Large intestine (tissue), 3 donors: Measurements from ENCODE around the gene ALG9. TPM values are rescaled to one million over a fixed set of nuclear protein-coding genes. Genes with fewer than 3 reads are reported as not detected.
A peak's percentile ranks its signal among the peaks of the same experiment; 100 is the strongest.

Experiments
- DNase-seq, 2 donors: peaks; one replicate each; pipeline versions ENCODE4 v3.0.0 to v3.0.0-alpha.2; 2013
- H3K27ac ChIP-seq: one replicate; pipeline ENCODE4 v1.5.1; 2013; ENCODE audit warnings: low read length
- H3K27me3 ChIP-seq: 2 replicates; pipeline ENCODE4 v1.6.1; 2013; ENCODE audit warnings: low read length; ENCODE audit not compliant: control insufficient read depth, insufficient read depth
- H3K36me3 ChIP-seq: 2 replicates; pipeline ENCODE4 v1.6.1; 2013; ENCODE audit warnings: low read length; ENCODE audit not compliant: control insufficient read depth, insufficient read depth
- H3K4me1 ChIP-seq: one replicate; pipeline ENCODE4 v1.6.1; 2013; ENCODE audit warnings: low read length; ENCODE audit not compliant: control insufficient read depth, insufficient read depth
- H3K4me3 ChIP-seq: one replicate; pipeline ENCODE4 v1.5.1; 2013; ENCODE audit warnings: low read length
- H3K9me3 ChIP-seq: one replicate; pipeline ENCODE4 v1.6.1; 2013; ENCODE audit warnings: mild to moderate bottlenecking, low read depth, low read length, moderate library complexity; ENCODE audit not compliant: control insufficient read depth
- WGBS: methylation state at CpG from one replicate; pipeline ENCODE4 v1.1.5; 2013; ENCODE audit warnings: low lambda C conversion rate; ENCODE audit not compliant: insufficient coverage; 5-methylcytosine and 5-hydroxymethylcytosine counted together
- polyA plus RNA-seq: library from polyadenylated mRNA; unstranded; fragments of 120-200 nt; gene quantifications from one replicate; pipeline ENCODE4 v1.2.1, GENCODE V29; 2013

The ALG9 gene
- polyA plus RNA-seq, 1 donor, result 31.1 TPM

DNA sequence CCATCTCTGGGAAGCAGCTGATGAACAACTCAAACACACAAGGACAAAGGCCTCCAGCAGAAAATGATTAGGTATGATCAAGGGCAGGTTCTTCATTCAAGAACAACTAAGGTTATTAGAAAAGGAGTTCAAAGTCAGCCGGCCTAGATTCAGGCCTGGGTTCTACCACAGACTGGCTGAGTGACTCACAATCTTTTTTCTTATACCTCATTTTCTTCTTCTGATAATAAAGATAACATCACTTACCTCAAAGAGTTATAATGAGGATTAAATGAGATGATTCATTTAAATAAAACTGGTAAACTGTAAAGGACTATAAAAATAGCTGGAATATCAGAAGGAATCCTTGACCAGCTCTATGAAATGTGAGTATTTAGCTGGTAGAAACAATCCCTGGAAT, 55.9 kb downstream of the ALG9 start:
- no peaks in the 10 kb centered on the region for H3K27me3 ChIP-seq
- H3K4me1 ChIP-seq, result no peaks in the 10 kb centered on the region
- 80% methylated on average over 1 of the region's 1 CpG for WGBS
- DNase-seq, result no peak
- no peaks in the 10 kb centered on the region for H3K9me3 ChIP-seq
- no peak overlapping the region for H3K27ac ChIP-seq
- peaks cover 7% of the 10 kb centered on the region for H3K36me3 ChIP-seq
- no peak overlapping the region for H3K4me3 ChIP-seq

- Histone ChIP-seq H3K27ac (no peak overlapping the region), H3K4me3 (no peak overlapping the region), H3K9me3 (no peaks in the 10 kb centered on the region), H3K36me3 (peaks cover 7% of the 10 kb centered on the region), H3K27me3 (no peaks in the 10 kb centered on the region), H3K4me1 (no peaks in the 10 kb centered on the region)
- DNase-seq, result peak in 1 of 2 donors; percentile 6
- WGBS, result no CpG with 5 or more reads among the region's 8 CpGs
These were observed 56.6 kb downstream of the ALG9 start for GRCh38 chr11:111814557-111815320.

DNA sequence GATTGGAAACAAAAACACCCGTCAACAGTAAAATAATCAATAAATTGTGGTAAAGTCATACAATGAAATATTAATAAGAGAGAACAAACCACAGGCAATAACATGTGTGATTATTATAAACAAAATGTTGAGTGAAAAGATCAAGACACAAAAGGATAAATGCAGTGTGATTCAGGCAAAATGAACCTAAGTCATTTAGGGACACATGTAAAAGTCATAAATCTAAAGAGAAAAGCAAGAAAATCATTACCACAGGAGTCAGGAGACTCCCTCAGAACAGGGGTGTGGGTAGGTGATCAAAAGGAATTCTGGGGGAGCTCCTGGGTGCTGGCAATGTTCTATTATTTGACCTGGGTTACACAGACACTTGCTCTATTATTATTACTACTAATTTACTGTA, 57.3 kb downstream of the ALG9 start:
- no peak overlapping the region for H3K27ac ChIP-seq

GRCh38 chr11:111812211-111812610, 59.2 kb downstream of the ALG9 start:
- Histone ChIP-seq H3K27me3 (no peaks in the 10 kb centered on the region), H3K36me3 (peaks cover 27% of the 10 kb centered on the region), H3K4me3 (no peak overlapping the region), H3K4me1 (no peaks in the 10 kb centered on the region), H3K27ac (no peak overlapping the region), H3K9me3 (no peaks in the 10 kb centered on the region)
- DNase-seq, result no peak
- no CpG with 5 or more reads among the region's 2 CpGs for WGBS

More for the DNA sequence above, 57.3 kb downstream of the ALG9 start:
- H3K4me1 ChIP-seq, result no peaks in the 10 kb centered on the region
- H3K36me3 ChIP-seq, result peaks cover 10% of the 10 kb centered on the region
- no peak overlapping the region for H3K4me3 ChIP-seq
- no peak for DNase-seq
- 83% methylated on average over 1 of the region's 1 CpG for WGBS
- H3K9me3 ChIP-seq, result no peaks in the 10 kb centered on the region
- no peaks in the 10 kb centered on the region for H3K27me3 ChIP-seq

DNA sequence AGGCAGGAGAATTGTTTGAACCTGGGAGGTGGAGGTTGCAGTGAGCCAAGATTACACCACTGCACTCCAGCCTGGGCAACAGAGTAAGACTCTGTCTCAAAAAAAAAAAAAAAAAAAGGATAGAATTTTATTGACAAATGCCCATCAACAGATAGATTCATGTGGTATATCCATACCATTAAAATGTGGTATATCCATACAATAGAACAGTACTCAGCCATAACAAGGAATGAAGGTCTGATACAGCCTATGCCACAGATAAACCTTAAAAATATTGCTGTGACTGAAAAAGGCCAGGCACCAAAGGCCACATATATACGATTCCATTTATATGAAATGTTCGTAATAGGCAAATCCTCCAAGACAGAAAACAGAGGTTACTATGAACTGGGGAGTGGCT, 59.9 kb downstream of the ALG9 start:
- H3K4me3 ChIP-seq, result no peak overlapping the region
- no peaks in the 10 kb centered on the region for H3K4me1 ChIP-seq
- H3K27ac ChIP-seq, result no peak overlapping the region
- H3K9me3 ChIP-seq, result no peaks in the 10 kb centered on the region
- no peak for DNase-seq
- 100% methylated on average over 2 of the region's 2 CpGs for WGBS
- no peaks in the 10 kb centered on the region for H3K27me3 ChIP-seq
- H3K36me3 ChIP-seq, result peaks cover 33% of the 10 kb centered on the region

- no peaks in the 10 kb centered on the region for H3K4me1 ChIP-seq
- DNase-seq, result no peak
- no peak overlapping the region for H3K4me3 ChIP-seq
- 100% methylated on average over 1 of the region's 2 CpGs for WGBS
- H3K27me3 ChIP-seq, result no peaks in the 10 kb centered on the region
- no peak overlapping the region for H3K27ac ChIP-seq
- H3K9me3 ChIP-seq, result no peaks in the 10 kb centered on the region
- H3K36me3 ChIP-seq, result peaks cover 47% of the 10 kb centered on the region
These were observed 62.5 kb downstream of the ALG9 start for GRCh38 chr11:111808834-111809233.

DNA sequence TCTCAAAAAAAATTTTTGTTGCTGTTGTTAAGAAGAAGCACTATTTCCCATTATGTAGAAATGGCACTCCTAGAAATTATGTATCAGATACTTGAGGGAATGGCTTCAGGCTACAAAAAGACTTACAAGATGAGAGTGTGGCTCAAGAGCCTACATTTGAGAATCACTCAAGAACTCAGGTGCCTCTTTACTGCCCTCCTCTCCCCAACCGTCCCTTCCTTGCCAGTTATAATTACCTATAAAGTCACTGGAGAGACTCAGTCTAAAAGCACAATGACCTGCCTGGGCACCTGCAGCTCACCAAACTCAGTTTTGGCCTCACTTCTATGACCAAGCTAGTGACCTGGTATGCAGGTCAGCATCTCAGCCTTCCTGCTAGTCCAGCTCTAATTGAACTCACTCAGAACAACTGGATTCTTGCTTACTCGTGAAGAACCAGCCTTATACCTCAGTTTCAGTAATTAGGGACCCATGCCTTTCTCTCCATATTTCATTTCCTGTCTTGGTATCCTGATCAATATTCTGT, 63.3 kb downstream of the ALG9 start:
- H3K36me3 ChIP-seq, result peaks cover 47% of the 10 kb centered on the region
- no peak for DNase-seq
- no CpG with 5 or more reads among the region's 2 CpGs for WGBS
- H3K4me1 ChIP-seq, result no peaks in the 10 kb centered on the region
- no peak overlapping the region for H3K27ac ChIP-seq
- H3K27me3 ChIP-seq, result no peaks in the 10 kb centered on the region
- no peaks in the 10 kb centered on the region for H3K9me3 ChIP-seq
- no peak overlapping the region for H3K4me3 ChIP-seq

DNA sequence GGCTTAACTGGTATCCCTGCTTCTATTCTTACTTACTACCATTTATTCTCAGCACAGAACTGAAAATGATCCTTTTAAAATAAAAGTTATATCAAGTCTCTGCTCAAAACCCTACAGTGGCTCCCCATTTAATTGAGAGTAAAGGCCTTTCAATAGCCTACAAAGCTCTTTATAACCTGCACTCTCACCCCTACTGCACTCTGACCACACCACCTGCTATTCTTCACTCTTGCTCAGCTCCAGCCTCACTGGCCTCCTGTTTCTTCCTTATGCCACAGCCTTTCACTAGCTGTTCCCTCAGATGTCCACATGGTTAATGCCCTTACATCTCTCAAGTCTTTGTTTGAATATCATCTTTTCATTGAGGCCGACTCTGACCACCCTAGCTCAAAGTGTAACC, 64.3 kb downstream of the ALG9 start:
- H3K36me3 ChIP-seq, result peaks cover 46% of the 10 kb centered on the region
- H3K4me3 ChIP-seq, result no peak overlapping the region
- WGBS, result 86% methylated on average over 1 of the region's 1 CpG
- H3K9me3 ChIP-seq, result no peaks in the 10 kb centered on the region
- no peaks in the 10 kb centered on the region for H3K4me1 ChIP-seq
- no peak overlapping the region for H3K27ac ChIP-seq
- H3K27me3 ChIP-seq, result no peaks in the 10 kb centered on the region
- DNase-seq, result no peak

GRCh38 chr11:111801135-111801534, 70.2 kb downstream of the ALG9 start:
- WGBS, result 85% methylated on average over 2 of the region's 2 CpGs
- peak overlapping the region; percentile 41 for H3K27ac ChIP-seq

DNA sequence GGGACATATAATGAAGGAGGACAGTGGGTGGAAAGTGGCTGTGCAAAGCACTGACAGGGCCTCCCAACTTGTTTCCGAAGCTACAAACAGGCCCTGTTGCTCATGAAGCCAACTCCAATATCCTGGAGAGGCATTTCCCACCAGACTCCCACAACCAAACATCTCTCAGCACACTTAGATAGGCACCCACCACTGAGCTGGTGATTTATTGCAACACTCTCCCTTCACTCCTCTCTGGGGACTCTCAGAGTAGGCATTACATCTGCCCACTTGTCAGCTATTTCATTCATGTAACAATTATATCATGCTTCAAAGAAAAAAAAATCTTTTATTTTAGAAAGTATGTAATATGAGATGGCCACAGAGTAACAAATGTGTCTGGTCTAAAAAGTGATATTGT, 73.1 kb downstream of the ALG9 start:
- no peak for DNase-seq
- no peak overlapping the region for H3K4me3 ChIP-seq
- WGBS, result no CpG with 5 or more reads among the region's 1 CpG
- peaks cover 13% of the 10 kb centered on the region for H3K36me3 ChIP-seq
- no peak overlapping the region for H3K27ac ChIP-seq
- H3K27me3 ChIP-seq, result no peaks in the 10 kb centered on the region
- no peaks in the 10 kb centered on the region for H3K9me3 ChIP-seq
- H3K4me1 ChIP-seq, result no peaks in the 10 kb centered on the region

More at GRCh38 chr11:111801135-111801534, 70.2 kb downstream of the ALG9 start:
- H3K4me3 ChIP-seq, result no peak overlapping the region
- no peaks in the 10 kb centered on the region for H3K4me1 ChIP-seq
- no peaks in the 10 kb centered on the region for H3K9me3 ChIP-seq
- DNase-seq, result peak in 1 of 2 donors; percentile 16
- no peaks in the 10 kb centered on the region for H3K27me3 ChIP-seq
- H3K36me3 ChIP-seq, result peaks cover 22% of the 10 kb centered on the region

- peaks cover 13% of the 10 kb centered on the region for H3K36me3 ChIP-seq
- no peak overlapping the region for H3K27ac ChIP-seq
- H3K9me3 ChIP-seq, result no peaks in the 10 kb centered on the region
- no CpG with 5 or more reads among the region's 2 CpGs for WGBS
- H3K4me1 ChIP-seq, result no peaks in the 10 kb centered on the region
- H3K27me3 ChIP-seq, result no peaks in the 10 kb centered on the region
- H3K4me3 ChIP-seq, result no peak overlapping the region
- peak in 1 of 2 donors; percentile 28 for DNase-seq
These were observed 74.2 kb downstream of the ALG9 start for GRCh38 chr11:111797145-111797581.
